ENCODE data around the gene TLE3. TPM values are rescaled to one million over a fixed set of nuclear protein-coding genes. Genes with fewer than 3 reads are reported as not detected.

TLE3 gene
- total RNA-seq, 1 donor from 2014 or later = 58.8 TPM

- H3K9me3 ChIP-seq = no peaks in the 10 kb centered on the region
- DNase-seq (peak; percentile 42), ATAC-seq (no peak)
- no peaks in the 10 kb centered on the region for H3K36me3 ChIP-seq
- no peak overlapping the region for H3K27ac ChIP-seq
- H3K4me1 ChIP-seq = no peaks in the 10 kb centered on the region
- TF ChIP-seq, protein P1, sequence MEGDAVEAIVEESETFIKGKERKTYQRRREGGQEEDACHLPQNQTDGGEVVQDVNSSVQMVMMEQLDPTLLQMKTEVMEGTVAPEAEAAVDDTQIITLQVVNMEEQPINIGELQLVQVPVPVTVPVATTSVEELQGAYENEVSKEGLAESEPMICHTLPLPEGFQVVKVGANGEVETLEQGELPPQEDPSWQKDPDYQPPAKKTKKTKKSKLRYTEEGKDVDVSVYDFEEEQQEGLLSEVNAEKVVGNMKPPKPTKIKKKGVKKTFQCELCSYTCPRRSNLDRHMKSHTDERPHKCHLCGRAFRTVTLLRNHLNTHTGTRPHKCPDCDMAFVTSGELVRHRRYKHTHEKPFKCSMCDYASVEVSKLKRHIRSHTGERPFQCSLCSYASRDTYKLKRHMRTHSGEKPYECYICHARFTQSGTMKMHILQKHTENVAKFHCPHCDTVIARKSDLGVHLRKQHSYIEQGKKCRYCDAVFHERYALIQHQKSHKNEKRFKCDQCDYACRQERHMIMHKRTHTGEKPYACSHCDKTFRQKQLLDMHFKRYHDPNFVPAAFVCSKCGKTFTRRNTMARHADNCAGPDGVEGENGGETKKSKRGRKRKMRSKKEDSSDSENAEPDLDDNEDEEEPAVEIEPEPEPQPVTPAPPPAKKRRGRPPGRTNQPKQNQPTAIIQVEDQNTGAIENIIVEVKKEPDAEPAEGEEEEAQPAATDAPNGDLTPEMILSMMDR (IDR thresholded peaks at IDR 0.05) = no peak
- H3K4me3 ChIP-seq = no peak overlapping the region
- intact Hi-C loops (cut with DNase I) = no loop called here
- H3K27me3 ChIP-seq = no peaks in the 10 kb centered on the region
Observed at GRCh38 chr15:70014860-70015490, 82.7 kb downstream of the TLE3 start.

DNA sequence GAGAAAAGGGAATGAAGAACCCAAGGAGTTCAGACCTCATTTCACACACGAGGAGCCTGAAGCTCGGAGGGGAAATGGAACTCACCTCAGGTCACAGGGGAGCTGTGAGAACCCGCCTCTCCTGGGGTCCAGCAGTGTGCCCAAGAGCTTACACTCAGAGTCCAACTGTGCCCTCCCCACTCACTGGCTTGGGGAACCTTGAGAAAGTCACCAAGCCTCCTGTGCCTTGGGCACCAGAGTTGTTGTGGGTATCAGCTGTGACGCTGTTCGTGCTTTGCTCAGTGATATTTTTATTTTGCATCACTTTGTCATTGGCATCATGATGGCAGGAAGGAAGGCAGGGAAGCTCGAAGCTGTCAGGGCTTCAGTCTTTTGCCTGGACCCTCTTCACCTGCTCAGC, 83.4 kb downstream of the TLE3 start:
- intact Hi-C loops (cut with DNase I) = no loop called here
- no peak for DNase-seq
- no peak for ATAC-seq

DNA sequence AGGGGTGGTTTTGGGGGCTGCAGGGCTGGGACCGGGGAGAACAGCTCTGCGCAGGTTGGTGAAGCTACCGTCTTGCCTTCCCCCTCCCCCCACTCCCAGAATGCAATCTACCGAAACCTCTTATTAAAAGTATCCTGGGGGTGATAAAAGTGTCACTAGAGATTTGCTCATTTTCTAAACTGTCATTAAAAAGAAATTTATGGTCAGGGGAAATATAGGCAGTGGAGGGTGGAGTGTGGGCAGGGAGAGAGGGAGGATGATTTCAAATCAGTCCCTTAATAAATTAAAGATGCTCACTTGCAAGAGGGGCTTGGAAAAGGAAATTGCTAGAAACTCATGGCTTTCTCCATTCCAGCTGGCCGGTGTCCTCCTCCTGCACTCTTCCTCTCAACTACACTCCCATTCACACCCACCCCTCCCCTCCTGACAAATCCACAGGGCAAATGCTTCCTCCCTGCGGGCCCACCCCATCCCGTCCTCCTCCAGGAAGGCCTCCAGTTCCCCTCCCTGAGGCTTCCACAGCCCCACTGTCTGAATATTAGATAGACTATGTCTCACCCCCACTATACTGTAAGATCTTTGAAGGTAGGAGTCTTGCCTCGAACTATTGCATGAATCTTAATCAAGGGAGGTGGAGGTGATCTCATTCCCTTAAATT, 83.9 kb downstream of the TLE3 start:
- DNase-seq (no peak), ATAC-seq (no peak)
- Histone ChIP-seq H3K9me3 (no peaks in the 10 kb centered on the region), H3K36me3 (no peaks in the 10 kb centered on the region), H3K4me3 (no peak overlapping the region), H3K27me3 (no peaks in the 10 kb centered on the region), H3K4me1 (no peaks in the 10 kb centered on the region), H3K27ac (no peak overlapping the region)
- TF ChIP-seq, protein P1 (IDR thresholded peaks at IDR 0.05) = no peak
- intact Hi-C loops (cut with DNase I) = no loop called here

More for the DNA sequence above, 83.4 kb downstream of the TLE3 start:
- H3K27me3 ChIP-seq = no peaks in the 10 kb centered on the region
- TF ChIP-seq, protein P1 (IDR thresholded peaks at IDR 0.05) = no peak
- no peak overlapping the region for H3K27ac ChIP-seq
- H3K4me1 ChIP-seq = no peaks in the 10 kb centered on the region
- no peaks in the 10 kb centered on the region for H3K36me3 ChIP-seq
- H3K9me3 ChIP-seq = no peaks in the 10 kb centered on the region
- H3K4me3 ChIP-seq = no peak overlapping the region

GRCh38 chr15:70012895-70013294, 84.8 kb downstream of the TLE3 start:
- no peak for ATAC-seq
- intact Hi-C loops (cut with DNase I) = no loop called here
- DNase-seq = no peak

DNA sequence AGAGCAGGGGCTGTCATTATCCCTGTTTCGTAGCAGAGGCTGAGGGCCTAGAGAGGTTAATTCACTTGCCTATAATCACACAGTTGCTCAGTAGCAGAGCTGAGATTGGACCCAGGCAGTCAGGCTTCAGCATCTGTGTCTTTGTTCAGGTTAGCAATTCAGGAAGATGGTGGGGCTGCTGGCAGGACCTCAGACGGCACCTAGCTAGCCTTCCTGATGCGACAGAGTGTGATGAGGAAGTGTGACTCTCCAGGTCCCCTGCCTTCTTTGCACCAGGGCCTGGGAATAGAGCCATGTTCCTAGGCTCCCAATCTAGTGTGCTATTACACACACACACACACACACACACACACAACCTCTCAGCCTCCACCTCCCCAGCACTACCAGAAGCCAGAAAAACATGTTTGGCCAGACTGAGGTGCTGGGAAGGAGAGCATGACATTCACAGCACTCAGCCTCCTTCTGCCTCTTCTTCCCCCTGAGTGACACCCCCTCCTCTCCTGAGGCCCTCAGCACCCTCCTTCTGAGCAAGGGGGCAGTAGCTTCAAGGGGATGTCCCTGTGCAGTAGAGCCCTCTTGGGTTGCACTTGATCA, 88.9 kb downstream of the TLE3 start:
- Histone ChIP-seq H3K27ac (no peak overlapping the region), H3K4me1 (no peaks in the 10 kb centered on the region), H3K36me3 (no peaks in the 10 kb centered on the region), H3K27me3 (no peaks in the 10 kb centered on the region), H3K9me3 (no peaks in the 10 kb centered on the region), H3K4me3 (no peak overlapping the region)
- ATAC-seq (no peak), DNase-seq (no peak)
- TF ChIP-seq, protein P1 (IDR thresholded peaks at IDR 0.05) = no peak
- intact Hi-C loops (cut with DNase I) = no loop called here

More at GRCh38 chr15:70012895-70013294, 84.8 kb downstream of the TLE3 start:
- no peaks in the 10 kb centered on the region for H3K36me3 ChIP-seq
- no peak overlapping the region for H3K27ac ChIP-seq
- no peaks in the 10 kb centered on the region for H3K4me1 ChIP-seq
- H3K4me3 ChIP-seq = no peak overlapping the region
- no peaks in the 10 kb centered on the region for H3K9me3 ChIP-seq
- TF ChIP-seq, protein P1 (IDR thresholded peaks at IDR 0.05) = no peak
- H3K27me3 ChIP-seq = no peaks in the 10 kb centered on the region
